Prostate gland (tissue), 2 donors: ENCODE measurements around the gene CREBRF.

Source experiments
- CTCF ChIP-seq, 4 experiments: fragments of 200-600 bp in 2 of 4; fragments of 450-650 bp in 2 of 4; sonication (generic) in 2 of 4; IDR thresholded peaks; 1 replicate in 3 of 4; 2 replicates in 1 of 4; pipeline ENCODE4 v1.5.1; 2016 to 2019; ENCODE audit warnings: antibody characterized with exemption in 4 of 4, mild to moderate bottlenecking in 2 of 4, moderate library complexity in 2 of 4
- POLR2A ChIP-seq: fragments of 450-650 bp; IDR thresholded peaks from one replicate; pipeline ENCODE4 v1.6.1; 2016; ENCODE audit warnings: antibody characterized with exemption, mild to moderate bottlenecking

GRCh38 chr5:173158366-173158765 lies 102.2 kb downstream of the CREBRF start:
- TF ChIP-seq CTCF (IDR thresholded peaks at IDR 0.05) (no peak), POLR2A (no peak)
